Peyer's patch (tissue), 4 donors: ENCODE data around the gene VSTM2B.

Experiments
- POLR2A ChIP-seq, 2 donors: fragments of 450-650 bp; IDR thresholded peaks; one replicate each; pipeline ENCODE4 v1.5.1; 2017; ENCODE audit warnings: antibody characterized with exemption in 2 of 2, mild to moderate bottlenecking in 2 of 2, moderate library complexity in 2 of 2
- TF ChIP-seq, protein P1 (sequence below), 6 experiments: fragments of 450-650 bp in 4 of 6; fragments of 200-600 bp in 2 of 6; sonication (generic) in 1 of 6; IDR thresholded peaks; one replicate each; pipeline ENCODE4 v1.5.1; 2017 to 2019; ENCODE audit warnings: antibody characterized with exemption in 6 of 6, mild to moderate bottlenecking in 3 of 6, moderate library complexity in 1 of 6

DNA sequence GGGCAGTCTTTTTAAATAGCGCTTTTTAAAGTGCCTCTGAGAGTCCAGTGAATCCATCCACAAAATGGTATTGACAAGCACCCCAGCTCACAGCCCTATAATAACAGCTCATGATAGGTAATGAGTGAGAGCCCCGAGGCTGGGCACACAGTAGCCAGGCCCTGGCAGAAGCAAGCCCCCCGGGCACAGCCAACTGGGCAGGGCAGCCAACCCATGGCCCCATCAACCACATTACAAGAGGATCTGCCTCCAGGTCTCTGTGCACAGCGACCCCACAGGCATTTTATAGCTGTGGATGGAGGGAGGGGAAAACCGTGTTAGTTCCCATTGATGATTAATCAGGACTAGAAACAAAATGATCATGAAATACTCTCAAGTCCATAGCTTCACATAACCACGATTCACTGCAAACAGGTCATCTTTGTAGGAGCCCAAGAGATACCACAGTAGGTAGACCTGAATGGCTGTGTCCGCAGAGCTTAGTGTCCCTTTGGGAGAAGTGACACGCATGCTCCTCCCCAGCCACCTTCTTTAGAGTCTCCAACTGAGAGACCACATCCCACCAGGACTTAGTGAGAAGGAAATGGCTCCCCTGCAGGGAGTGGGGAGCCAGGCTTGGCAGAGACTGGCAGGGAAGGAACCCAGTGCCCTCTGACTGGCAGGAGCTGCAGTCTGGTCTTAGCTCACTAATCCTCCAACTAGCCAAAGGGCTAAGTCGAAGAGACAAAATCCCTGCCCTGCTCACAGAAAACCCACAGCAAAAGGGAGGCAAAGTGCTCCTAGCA lies 4.3 kb upstream of the VSTM2B start:
- TF ChIP-seq, protein P1, sequence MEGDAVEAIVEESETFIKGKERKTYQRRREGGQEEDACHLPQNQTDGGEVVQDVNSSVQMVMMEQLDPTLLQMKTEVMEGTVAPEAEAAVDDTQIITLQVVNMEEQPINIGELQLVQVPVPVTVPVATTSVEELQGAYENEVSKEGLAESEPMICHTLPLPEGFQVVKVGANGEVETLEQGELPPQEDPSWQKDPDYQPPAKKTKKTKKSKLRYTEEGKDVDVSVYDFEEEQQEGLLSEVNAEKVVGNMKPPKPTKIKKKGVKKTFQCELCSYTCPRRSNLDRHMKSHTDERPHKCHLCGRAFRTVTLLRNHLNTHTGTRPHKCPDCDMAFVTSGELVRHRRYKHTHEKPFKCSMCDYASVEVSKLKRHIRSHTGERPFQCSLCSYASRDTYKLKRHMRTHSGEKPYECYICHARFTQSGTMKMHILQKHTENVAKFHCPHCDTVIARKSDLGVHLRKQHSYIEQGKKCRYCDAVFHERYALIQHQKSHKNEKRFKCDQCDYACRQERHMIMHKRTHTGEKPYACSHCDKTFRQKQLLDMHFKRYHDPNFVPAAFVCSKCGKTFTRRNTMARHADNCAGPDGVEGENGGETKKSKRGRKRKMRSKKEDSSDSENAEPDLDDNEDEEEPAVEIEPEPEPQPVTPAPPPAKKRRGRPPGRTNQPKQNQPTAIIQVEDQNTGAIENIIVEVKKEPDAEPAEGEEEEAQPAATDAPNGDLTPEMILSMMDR (IDR thresholded peaks at IDR 0.05): no peak
- TF ChIP-seq POLR2A (IDR thresholded peaks at IDR 0.05): no peak
